Colonic mucosa (tissue), 4 donors: ENCODE data around the gene TYROBP. TPM values are rescaled to one million over a fixed set of nuclear protein-coding genes. Genes with fewer than 3 reads are reported as not detected.
A peak's percentile ranks its signal among the peaks of the same experiment; 100 is the strongest.

Experiments used
- DNase-seq: peaks from one replicate; pipeline ENCODE4 v3.0.0-alpha.2; 2020
- H3K27ac ChIP-seq: fragments of 200-600 bp; one replicate; pipeline ENCODE4 v1.8.0; 2021
- H3K27me3 ChIP-seq: fragments of 200-600 bp; one replicate; pipeline ENCODE4 v1.8.0; 2021
- H3K36me3 ChIP-seq: fragments of 200-600 bp; one replicate; pipeline ENCODE4 v1.8.0; 2021
- H3K4me1 ChIP-seq: fragments of 200-600 bp; one replicate; pipeline ENCODE4 v1.8.0; 2021; ENCODE audit warnings: mild to moderate bottlenecking
- H3K4me3 ChIP-seq: fragments of 200-600 bp; one replicate; pipeline ENCODE4 v1.8.0; 2021
- H3K9ac ChIP-seq, 2 donors: one replicate each; pipeline ENCODE4 v1.7.0; 2013; ENCODE audit warnings: control low read depth in 2 of 2, low read depth in 2 of 2, low read length in 2 of 2
- H3K9me3 ChIP-seq: fragments of 200-600 bp; one replicate; pipeline ENCODE4 v1.8.0; 2021
- intact Hi-C: fragments of 100-400 bp; cut with DNase I; formaldehyde crosslinking; loops from one replicate; pipeline ENCODE4 v1.14.1; 2022
- total RNA-seq, 2 donors: library from RNA; stranded (reverse); fragmentation: NEBNext Ultra II Directional in 1 of 2; extraction: Animal tissue kit (Norgen Biotek cat#: 25700) in 1 of 2; gene quantifications; one replicate each; pipeline ENCODE4 v1.2.1, GENCODE V29; 2021
- TF ChIP-seq, protein P1 (sequence below): fragments of 200-600 bp; IDR thresholded peaks from one replicate; pipeline ENCODE4 v1.8.0; 2022; ENCODE audit warnings: antibody characterized with exemption, mild to moderate bottlenecking
- donor health status: healthy.
- donor health status: DM: no; HTN: no; CAD: no.
- donor health status: DM: no; HTN: no; CAD: no.

TYROBP gene
- total RNA-seq, 2 donors from 2014 or later = 10.4 to 32.8 TPM

GRCh38 chr19:35860436-35860817, 47.7 kb downstream of the TYROBP start:
- Histone ChIP-seq H3K4me3 (no peak overlapping the region), H3K4me1 (no peaks in the 10 kb centered on the region), H3K9ac (no peak overlapping the region), H3K36me3 (no peaks in the 10 kb centered on the region), H3K27me3 (peaks cover 30% of the 10 kb centered on the region), H3K9me3 (no peaks in the 10 kb centered on the region), H3K27ac (no peak overlapping the region)
- no peak for DNase-seq
- TF ChIP-seq, protein P1, sequence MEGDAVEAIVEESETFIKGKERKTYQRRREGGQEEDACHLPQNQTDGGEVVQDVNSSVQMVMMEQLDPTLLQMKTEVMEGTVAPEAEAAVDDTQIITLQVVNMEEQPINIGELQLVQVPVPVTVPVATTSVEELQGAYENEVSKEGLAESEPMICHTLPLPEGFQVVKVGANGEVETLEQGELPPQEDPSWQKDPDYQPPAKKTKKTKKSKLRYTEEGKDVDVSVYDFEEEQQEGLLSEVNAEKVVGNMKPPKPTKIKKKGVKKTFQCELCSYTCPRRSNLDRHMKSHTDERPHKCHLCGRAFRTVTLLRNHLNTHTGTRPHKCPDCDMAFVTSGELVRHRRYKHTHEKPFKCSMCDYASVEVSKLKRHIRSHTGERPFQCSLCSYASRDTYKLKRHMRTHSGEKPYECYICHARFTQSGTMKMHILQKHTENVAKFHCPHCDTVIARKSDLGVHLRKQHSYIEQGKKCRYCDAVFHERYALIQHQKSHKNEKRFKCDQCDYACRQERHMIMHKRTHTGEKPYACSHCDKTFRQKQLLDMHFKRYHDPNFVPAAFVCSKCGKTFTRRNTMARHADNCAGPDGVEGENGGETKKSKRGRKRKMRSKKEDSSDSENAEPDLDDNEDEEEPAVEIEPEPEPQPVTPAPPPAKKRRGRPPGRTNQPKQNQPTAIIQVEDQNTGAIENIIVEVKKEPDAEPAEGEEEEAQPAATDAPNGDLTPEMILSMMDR = no peak
- intact Hi-C loops = no loop called here

- no peaks in the 10 kb centered on the region for H3K4me1 ChIP-seq
- peaks cover 30% of the 10 kb centered on the region for H3K27me3 ChIP-seq
- intact Hi-C loops = no loop called here
- no peaks in the 10 kb centered on the region for H3K36me3 ChIP-seq
- H3K9ac ChIP-seq = no peak overlapping the region
- H3K9me3 ChIP-seq = no peaks in the 10 kb centered on the region
- no peak for DNase-seq
- no peak overlapping the region for H3K27ac ChIP-seq
- H3K4me3 ChIP-seq = no peak overlapping the region
- TF ChIP-seq, protein P1 = no peak
Observed at GRCh38 chr19:35859414-35859813, 48.7 kb downstream of the TYROBP start.

GRCh38 chr19:35858311-35858710, 49.8 kb downstream of the TYROBP start:
- H3K27ac ChIP-seq = no peak overlapping the region
- peaks cover 30% of the 10 kb centered on the region for H3K27me3 ChIP-seq
- H3K36me3 ChIP-seq = no peaks in the 10 kb centered on the region
- no peak for DNase-seq
- H3K4me1 ChIP-seq = no peaks in the 10 kb centered on the region
- TF ChIP-seq, protein P1 = no peak
- no peak overlapping the region for H3K4me3 ChIP-seq
- no peaks in the 10 kb centered on the region for H3K9me3 ChIP-seq
- intact Hi-C loops = no loop called here
- H3K9ac ChIP-seq = no peak overlapping the region

DNA sequence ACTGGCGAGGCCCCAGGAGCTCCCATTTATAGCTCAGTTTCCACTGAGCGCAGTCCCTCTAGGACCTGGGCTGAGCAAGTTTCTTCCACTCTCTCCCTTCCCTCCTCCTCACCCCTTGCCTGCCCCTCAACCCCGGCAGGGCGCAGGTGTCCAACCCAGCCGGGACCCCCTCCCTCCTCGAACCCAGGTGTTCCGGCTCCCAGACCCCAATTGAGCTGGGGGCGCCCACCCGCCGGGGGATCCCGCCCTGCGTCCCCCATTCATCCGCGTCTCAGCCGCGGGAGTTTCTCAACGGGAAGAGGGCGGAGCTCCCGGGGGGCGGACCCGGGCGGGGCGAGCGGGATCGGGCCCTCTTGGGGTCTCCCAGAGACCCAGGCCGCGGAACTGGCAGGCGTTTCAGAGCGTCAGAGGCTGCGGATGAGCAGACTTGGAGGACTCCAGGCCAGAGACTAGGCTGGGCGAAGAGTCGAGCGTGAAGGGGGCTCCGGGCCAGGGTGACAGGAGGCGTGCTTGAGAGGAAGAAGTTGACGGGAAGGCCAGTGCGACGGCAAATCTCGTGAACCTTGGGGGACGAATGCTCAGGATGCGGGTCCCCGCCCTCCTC, 51.4 kb downstream of the TYROBP start, which contains the start of gene KIRREL2:
Gene KIRREL2 (plus strand): TSS at position 366 of the 604 bp plus-strand sequence. CDS start 209 bp downstream, at position 575.
- no peak for DNase-seq
- H3K4me1 ChIP-seq = no peaks in the 10 kb centered on the region
- H3K9ac ChIP-seq = peak within 1 kb of the TSS in 1 of 2 donors; percentile 35
- H3K4me3 ChIP-seq = peak within 1 kb of the TSS; percentile 34
- TF ChIP-seq, protein P1 = no peak
- no peaks in the 10 kb centered on the region for H3K9me3 ChIP-seq
- H3K27me3 ChIP-seq = peaks cover 35% of the 10 kb centered on the region
- H3K36me3 ChIP-seq = no peaks in the 10 kb centered on the region
- H3K27ac ChIP-seq = no peak within 1 kb of the TSS
- intact Hi-C loops = no loop called here

Other genes with a start within 250 kb of the TYROBP start
- not detected for gene UPK1A, start 241.8 kb downstream of the TYROBP start, total RNA-seq
- under 1 TPM in 1 of 2 donors, not detected in 1; 0.32 TPM for gene ZBTB32, start 203.7 kb downstream of the TYROBP start, total RNA-seq
- gene KMT2B, start 190.3 kb downstream of the TYROBP start, total RNA-seq = 10 to 100 TPM; 32.1 to 46.9 TPM
- 1 to 10 TPM; 5.4 to 6.9 TPM for gene IGFLR1, start 165.8 kb downstream of the TYROBP start, total RNA-seq
- 10 to 100 TPM; 14.9 to 18.7 TPM for gene U2AF1L4, start 162.9 kb downstream of the TYROBP start, total RNA-seq
- 10 to 100 TPM; 73.8 to 87.4 TPM for gene PSENEN, start 162.6 kb downstream of the TYROBP start, total RNA-seq
- gene LIN37, start 159.7 kb downstream of the TYROBP start, total RNA-seq = 1 to 10 TPM; 5.1 to 7.5 TPM
- 10 to 100 TPM in 1 of 2 donors, 1 to 10 TPM in 1; 6.3 to 23.6 TPM for gene HSPB6, start 151.3 kb downstream of the TYROBP start, total RNA-seq
- 10 to 100 TPM; 17.1 to 26.9 TPM for gene PROSER3, start 150.1 kb downstream of the TYROBP start, total RNA-seq
- 10 to 100 TPM in 1 of 2 donors, 1 to 10 TPM in 1; 6.0 to 25.0 TPM for gene ARHGAP33, start 132.7 kb downstream of the TYROBP start, total RNA-seq
- gene PRODH2, start 95.5 kb downstream of the TYROBP start, total RNA-seq = not detected
- gene NPHS1, start 55.8 kb downstream of the TYROBP start, total RNA-seq = not detected
- under 1 TPM in 1 of 2 donors, not detected in 1; 0.13 TPM for gene KIRREL2, start 51.4 kb downstream of the TYROBP start, total RNA-seq
- 1 to 10 TPM; 2.6 to 3.7 TPM for gene APLP1, start 39.7 kb downstream of the TYROBP start, total RNA-seq
- 10 to 100 TPM in 1 of 2 donors, 1 to 10 TPM in 1; 8.6 to 11.2 TPM for gene NFKBID, start 7.8 kb downstream of the TYROBP start, total RNA-seq
- gene HCST, start 5.8 kb downstream of the TYROBP start, total RNA-seq = 1 to 10 TPM; 2.4 to 4.8 TPM
- gene LRFN3, start 28.1 kb upstream of the TYROBP start, total RNA-seq = 10 to 100 TPM; 10.0 to 17.4 TPM
- gene SDHAF1, start 86.9 kb upstream of the TYROBP start, total RNA-seq = 10 to 100 TPM; 25.2 to 31.6 TPM
- 10 to 100 TPM in 1 of 2 donors, 1 to 10 TPM in 1; 9.3 to 10.1 TPM for gene SYNE4, start 100.5 kb upstream of the TYROBP start, total RNA-seq
- gene ALKBH6, start 105.9 kb upstream of the TYROBP start, total RNA-seq = 10 to 100 TPM; 17.0 to 26.2 TPM
- gene CLIP3, start 124.6 kb upstream of the TYROBP start, total RNA-seq = 10 to 100 TPM in 1 of 2 donors, 1 to 10 TPM in 1; 3.4 to 11.7 TPM
- gene THAP8, start 146.0 kb upstream of the TYROBP start, total RNA-seq = 1 to 10 TPM; 3.3 to 4.6 TPM
- gene WDR62, start 146.6 kb upstream of the TYROBP start, total RNA-seq = 10 to 100 TPM in 1 of 2 donors, 1 to 10 TPM in 1; 2.1 to 13.1 TPM
- not detected for gene OVOL3, start 202.8 kb upstream of the TYROBP start, total RNA-seq
- 10 to 100 TPM; 41.6 to 94.0 TPM for gene POLR2I, start 206.6 kb upstream of the TYROBP start, total RNA-seq
- gene TBCB, start 207.2 kb upstream of the TYROBP start, total RNA-seq = 100 to 1,000 TPM in 1 of 2 donors, 10 to 100 TPM in 1; 82.3 to 115 TPM
- gene CAPNS1, start 231.8 kb upstream of the TYROBP start, total RNA-seq = 100 to 1,000 TPM; 677 to 794 TPM
- gene COX7A1, start 244.2 kb upstream of the TYROBP start, total RNA-seq = 10 to 100 TPM in 1 of 2 donors, 1 to 10 TPM in 1; 8.2 to 17.1 TPM